Epidermal melanocyte (primary cell): ENCODE results near the gene HDAC7.
"Not testable (repeated sequence)": the region's sequence is repeated elsewhere in the genome, so short reads cannot be mapped to it uniquely, and the experiment has no call there.

Experiments used
- DNase-seq: peaks from one replicate; pipeline ENCODE4 v3.0.0; 2011; ENCODE audit warnings: low spot score; ENCODE audit not compliant: insufficient read length

HDAC7 gene

GRCh38 chr12:47829584-47829983 lies 9.9 kb upstream of the HDAC7 start:
- no peak for DNase-seq

- peak; percentile 98 for DNase-seq
These were observed 9.3 kb upstream of the HDAC7 start for GRCh38 chr12:47828976-47829482.

GRCh38 chr12:47828008-47828975 lies 8.6 kb upstream of the HDAC7 start:
- peak; percentile 79 for DNase-seq

- DNase-seq, result no peak
These were observed 5.5 kb upstream of the HDAC7 start for GRCh38 chr12:47825173-47825639.

- no peak for DNase-seq
These were observed 4.9 kb upstream of the HDAC7 start for GRCh38 chr12:47824635-47825034.

GRCh38 chr12:47824198-47824597 lies 4.5 kb upstream of the HDAC7 start:
- DNase-seq, result no peak

DNA sequence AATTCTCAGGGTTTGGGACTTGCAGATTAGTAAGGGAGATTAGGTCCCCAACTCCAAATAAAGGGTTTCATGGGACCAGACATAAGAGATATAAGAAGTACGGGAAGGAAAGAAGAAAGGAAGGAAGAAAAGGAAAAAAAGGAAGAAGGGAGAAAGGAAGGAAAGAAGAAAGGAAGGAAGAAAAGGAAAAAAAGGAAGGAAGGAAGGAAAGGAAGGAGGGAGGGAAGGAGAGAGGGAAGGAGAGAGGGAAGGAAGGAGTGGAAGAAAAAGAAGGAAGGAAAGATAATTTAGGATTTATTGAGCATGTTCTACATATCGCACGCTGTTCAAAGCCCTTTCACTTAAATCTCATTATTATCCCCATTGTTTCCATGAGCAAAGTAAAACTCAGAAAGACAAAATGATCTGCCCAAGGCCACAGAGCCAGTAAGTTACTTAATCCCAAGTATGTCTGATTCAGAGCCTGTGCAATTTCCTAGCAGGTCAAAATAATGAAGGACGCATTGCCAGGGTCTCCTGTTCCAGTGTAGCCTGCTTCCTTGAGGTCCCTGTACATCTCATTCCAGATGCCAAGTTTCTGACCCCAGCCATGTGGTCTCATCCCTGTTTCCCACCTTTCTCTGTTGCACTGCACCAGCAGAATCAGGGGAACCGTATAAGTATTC lies 3.9 kb upstream of the HDAC7 start:
- DNase-seq, result no peak

- DNase-seq, result no peak
These were observed 3.2 kb upstream of the HDAC7 start for GRCh38 chr12:47822863-47823262.

- no peak for DNase-seq
These were observed 2.7 kb upstream of the HDAC7 start for GRCh38 chr12:47822401-47822800.

DNA sequence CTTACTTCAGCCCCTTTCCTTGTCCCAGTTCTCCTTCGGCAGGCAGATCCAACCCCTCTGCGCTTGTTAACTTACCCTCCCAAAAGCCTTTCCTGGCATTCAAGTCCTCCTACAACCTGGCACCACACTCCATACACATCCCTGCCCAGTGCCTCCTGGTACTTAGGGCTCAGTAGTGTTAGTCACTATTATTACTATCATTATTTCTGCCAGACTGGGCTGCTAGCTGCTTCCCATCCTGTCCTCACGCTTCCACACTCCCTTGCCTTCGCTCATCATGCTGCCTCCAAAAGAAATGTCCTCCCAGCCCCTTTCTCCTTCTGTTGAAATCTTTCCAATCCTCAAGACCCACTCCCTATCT lies 1.6 kb upstream of the HDAC7 start:
- no peak for DNase-seq

DNA sequence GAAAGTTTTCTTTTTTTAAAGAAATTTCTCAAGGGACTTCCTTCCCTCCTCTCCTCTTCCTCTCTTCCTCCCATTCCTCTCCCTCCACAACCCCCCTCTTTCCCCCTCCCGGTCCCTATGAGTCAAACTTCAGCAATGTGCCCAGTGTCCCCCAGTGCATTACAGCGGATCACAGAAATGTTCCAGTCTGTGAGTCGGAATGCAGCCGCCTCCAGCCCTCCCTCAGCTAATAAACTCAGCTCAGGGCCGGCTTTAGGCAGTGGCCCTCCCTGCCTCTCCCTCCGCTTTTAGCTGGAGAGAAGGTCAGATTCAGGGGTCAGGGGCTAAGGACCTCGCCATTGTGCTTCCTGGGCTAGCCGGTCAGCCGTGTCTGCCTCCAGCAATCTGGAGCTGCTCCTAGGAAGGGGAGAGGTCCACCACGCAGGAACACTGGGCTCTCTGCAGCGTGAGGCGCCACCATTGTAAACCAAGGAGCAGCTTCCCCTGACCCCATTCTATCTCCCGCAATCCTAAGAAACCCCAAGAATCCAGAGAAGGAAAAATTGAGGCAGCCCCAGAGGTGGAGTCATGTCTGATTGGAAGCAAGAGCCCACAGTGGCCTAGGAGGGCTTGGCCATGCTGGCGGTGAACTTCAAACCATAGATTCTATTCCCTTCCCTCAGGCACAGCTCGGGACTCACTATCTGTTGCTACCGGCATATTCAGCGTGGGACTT lies 1.1 kb upstream of the HDAC7 start:
- DNase-seq, result peak; percentile 92

- no peak for DNase-seq
These were observed 386 bp downstream of the HDAC7 start for GRCh38 chr12:47819138-47819895.

- no peak for DNase-seq
These were observed 1.1 kb downstream of the HDAC7 start for GRCh38 chr12:47818467-47819137.

GRCh38 chr12:47818007-47818376 lies 1.7 kb downstream of the HDAC7 start:
- no peak for DNase-seq

- no peak for DNase-seq
These were observed 2.3 kb downstream of the HDAC7 start for GRCh38 chr12:47817272-47818006.

GRCh38 chr12:47816403-47817271 lies 3.1 kb downstream of the HDAC7 start:
- no peak for DNase-seq

DNA sequence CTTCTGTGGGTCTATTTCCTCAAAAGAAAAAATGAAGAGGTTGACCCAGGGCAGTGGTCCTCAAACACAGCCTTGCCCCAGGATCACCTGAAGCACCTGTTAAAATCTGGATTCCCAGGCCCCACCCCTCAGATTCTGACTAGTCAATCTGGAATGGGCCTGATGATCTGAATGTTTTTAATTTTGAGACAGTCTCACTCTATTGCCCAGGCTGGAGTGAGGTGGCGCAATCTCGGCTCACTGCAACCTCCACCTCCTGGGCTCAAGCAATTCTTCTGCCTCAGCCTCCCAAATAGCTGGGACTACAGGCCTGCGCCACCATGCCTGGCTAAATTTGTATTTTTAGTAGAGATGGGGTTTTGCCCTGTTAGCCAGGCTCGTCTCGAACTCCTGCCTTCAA lies 4.3 kb downstream of the HDAC7 start:
- not testable (repeated sequence) for DNase-seq

DNA sequence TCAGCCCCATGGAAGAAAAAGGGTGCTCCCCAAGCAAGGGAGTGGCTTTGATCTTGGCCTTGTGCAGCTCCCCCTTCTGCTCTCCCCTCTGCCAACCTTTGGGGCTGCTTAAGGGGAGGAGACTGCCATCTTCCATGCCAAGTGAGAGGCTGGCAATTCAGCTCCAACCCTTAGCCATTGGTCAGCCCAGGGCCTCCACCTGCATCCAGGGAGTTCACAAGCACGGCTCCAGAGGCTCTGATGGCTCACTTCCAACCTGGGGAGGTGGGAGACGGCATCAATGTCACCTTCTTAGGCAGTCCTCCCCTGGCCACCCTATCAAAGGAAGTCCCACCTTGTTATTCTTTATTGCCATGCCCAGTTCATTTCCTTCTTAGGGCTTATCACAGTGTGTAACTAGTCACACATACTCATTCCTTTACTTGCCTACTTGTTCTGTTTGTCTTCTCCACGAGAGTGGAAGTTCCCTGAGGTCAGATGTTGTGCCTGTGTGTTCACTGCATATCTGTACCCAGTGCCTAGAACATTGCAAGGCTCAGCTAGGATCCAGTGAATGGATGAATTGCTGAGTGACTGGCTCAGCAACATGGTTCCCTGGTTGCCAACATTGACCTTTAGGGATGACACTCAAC lies 5.0 kb downstream of the HDAC7 start:
- DNase-seq, result no peak
